ENCODE measurements around the gene CD200R1.

The CD200R1 gene

DNA sequence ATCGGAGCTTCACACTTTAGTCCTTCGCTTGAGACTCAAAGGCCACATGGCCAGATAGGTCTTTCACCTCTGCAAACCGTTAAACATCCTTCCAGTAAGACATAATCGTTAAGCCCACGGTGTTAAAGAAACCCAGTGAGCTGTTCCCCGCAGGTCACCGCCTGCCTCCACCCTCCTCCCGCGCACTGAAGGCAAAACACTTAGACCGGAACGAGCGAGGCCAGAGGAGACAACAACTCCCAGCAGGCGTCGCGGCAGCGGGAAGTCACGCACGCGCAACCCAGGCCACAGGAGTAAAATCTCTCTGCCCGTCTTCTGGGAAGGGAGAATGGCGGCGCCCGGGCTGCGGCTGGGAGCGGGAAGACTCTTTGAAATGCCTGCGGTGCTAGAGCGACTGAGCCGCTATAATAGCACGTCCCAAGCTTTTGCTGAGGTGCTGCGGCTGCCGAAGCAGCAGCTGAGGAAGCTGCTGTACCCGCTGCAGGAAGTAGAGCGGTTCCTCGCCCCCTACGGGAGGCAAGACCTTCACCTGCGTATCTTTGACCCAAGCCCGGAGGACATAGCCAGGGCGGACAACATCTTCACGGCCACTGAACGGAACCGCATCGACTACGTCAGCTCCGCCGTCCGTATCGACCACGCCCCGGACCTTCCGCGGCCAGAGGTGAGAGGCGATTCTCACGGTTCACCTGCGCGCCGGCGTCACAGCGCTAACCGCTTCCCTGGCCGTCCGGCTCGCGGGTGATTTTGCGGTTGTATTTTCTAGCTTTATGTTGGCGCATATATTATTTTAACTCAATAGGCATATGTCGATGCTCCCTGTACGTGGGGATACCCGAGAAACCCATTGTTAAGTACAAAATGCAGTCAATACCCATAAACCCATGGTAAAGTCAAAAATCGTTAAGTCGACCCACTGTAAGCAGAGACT, 16.0 kb upstream of the CD200R1 start, which contains the start of gene GTPBP8:
GTPBP8 (plus strand) TSS at position 313 of the 931 bp plus-strand sequence; CDS start at position 329, 16 bp downstream.
- peak within 1 kb of the TSS; percentile 74 for H3K4me3 ChIP-seq (ENCODE audit: low read depth, low read length)
- DNase-seq (ENCODE audit: low read depth), result peak; percentile 79
- TF ChIP-seq, protein P1, sequence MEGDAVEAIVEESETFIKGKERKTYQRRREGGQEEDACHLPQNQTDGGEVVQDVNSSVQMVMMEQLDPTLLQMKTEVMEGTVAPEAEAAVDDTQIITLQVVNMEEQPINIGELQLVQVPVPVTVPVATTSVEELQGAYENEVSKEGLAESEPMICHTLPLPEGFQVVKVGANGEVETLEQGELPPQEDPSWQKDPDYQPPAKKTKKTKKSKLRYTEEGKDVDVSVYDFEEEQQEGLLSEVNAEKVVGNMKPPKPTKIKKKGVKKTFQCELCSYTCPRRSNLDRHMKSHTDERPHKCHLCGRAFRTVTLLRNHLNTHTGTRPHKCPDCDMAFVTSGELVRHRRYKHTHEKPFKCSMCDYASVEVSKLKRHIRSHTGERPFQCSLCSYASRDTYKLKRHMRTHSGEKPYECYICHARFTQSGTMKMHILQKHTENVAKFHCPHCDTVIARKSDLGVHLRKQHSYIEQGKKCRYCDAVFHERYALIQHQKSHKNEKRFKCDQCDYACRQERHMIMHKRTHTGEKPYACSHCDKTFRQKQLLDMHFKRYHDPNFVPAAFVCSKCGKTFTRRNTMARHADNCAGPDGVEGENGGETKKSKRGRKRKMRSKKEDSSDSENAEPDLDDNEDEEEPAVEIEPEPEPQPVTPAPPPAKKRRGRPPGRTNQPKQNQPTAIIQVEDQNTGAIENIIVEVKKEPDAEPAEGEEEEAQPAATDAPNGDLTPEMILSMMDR (IDR thresholded peaks at IDR 0.05; ENCODE audit: low read depth, low read length, missing control alignments), result no peak

DNA sequence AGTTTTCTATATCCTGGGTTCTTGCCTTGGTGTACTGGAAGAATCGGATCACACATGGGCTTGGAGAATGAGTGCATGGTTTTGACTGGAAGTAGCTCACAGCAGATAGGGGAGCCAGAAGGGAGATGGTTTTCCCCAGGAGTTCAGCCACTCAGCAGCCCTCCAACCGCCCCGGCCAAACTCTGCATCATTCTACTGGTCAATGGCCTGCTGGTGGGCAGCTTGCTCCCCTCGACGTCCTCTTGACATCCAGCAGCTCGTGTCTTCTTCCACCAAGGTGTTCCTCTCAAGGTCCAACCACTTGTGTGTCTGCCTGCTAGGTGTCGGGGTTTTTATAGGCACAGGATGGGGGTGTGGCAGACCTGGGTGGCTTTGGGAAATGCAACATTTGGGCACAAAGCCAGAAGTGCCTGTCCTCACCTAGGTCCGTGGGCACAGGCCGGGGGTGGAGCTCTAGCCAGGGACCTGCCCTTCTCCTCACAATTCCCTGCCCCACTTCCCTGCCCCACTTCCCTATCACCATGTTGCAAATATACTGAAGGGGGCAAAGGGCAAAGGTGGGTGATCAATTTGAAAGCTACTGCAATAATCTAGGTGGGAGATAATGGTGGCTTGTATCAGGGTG, 12.9 kb upstream of the CD200R1 start:
- no peak overlapping the region for H3K4me3 ChIP-seq (ENCODE audit: low read depth, low read length)
- TF ChIP-seq, protein P1 (IDR thresholded peaks at IDR 0.05; ENCODE audit: low read depth, low read length, missing control alignments), result no peak
- no peak for DNase-seq (ENCODE audit: low read depth)

DNA sequence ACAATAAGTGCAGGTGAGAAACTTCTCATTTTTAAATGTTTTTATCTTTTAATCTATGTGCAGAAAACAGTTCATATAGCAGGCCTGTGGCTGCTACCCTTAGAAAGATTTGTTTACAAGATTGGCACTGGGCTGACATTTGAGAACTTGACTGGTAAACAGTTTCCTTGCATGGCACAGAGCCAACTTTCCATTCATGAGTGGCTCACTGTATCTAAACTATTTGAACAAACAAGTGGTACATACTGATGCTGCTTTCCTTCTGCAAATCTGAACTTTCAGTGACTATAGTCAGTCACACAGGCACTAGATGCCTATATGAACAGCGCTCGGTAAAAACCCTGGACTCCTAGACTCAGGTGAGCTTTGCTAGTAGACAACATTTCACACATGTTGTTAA, 9.6 kb upstream of the CD200R1 start:
- TF ChIP-seq, protein P1 (IDR thresholded peaks at IDR 0.05; ENCODE audit: low read depth, low read length, missing control alignments), result no peak
- no peak overlapping the region for H3K4me3 ChIP-seq (ENCODE audit: low read depth, low read length)
- no peak for DNase-seq (ENCODE audit: low read depth)

DNA sequence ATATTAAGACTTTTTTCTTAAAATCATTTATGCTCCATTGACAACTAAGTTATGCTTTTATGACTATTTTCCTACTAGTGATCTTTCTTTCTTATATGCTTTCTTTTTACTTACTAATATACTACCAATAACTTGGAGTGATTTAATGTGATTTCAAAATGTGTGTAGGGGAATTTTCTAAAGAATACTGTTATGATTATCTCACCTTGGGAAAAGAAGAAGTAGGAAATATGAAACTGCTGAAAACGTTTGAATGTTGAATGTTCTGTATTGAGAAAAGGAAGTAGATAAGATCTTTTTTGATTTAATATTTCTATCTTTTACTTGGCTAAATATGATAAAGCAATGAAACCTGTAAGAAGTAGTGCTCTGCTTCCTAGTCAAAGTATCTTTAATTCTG, 7.8 kb upstream of the CD200R1 start:
- TF ChIP-seq, protein P1 (IDR thresholded peaks at IDR 0.05; ENCODE audit: low read depth, low read length, missing control alignments), result no peak
- DNase-seq (ENCODE audit: low read depth), result no peak
- H3K4me3 ChIP-seq (ENCODE audit: low read depth, low read length), result no peak overlapping the region

DNA sequence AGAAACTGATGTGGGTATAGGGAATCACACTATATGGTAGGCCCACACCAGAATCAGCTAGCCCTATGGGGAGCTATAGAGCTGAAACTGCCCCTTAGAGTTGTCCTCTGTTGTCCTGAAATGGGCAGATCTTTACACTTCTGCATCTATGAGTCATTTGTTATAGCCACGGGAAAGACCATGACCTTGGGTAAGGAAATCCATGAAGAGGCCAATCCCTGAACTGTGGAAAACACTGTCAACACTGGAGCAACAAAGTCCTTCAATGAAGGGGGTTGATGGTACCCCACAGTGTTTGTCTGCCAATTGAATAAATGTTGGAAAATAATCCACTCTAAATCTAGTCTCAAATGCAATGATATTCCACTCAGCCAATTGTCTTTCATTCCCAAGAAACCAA, 5.2 kb upstream of the CD200R1 start:
- DNase-seq (ENCODE audit: low read depth), result no peak
- no peak overlapping the region for H3K4me3 ChIP-seq (ENCODE audit: low read depth, low read length)
- TF ChIP-seq, protein P1 (IDR thresholded peaks at IDR 0.05; ENCODE audit: low read depth, low read length, missing control alignments), result no peak

DNA sequence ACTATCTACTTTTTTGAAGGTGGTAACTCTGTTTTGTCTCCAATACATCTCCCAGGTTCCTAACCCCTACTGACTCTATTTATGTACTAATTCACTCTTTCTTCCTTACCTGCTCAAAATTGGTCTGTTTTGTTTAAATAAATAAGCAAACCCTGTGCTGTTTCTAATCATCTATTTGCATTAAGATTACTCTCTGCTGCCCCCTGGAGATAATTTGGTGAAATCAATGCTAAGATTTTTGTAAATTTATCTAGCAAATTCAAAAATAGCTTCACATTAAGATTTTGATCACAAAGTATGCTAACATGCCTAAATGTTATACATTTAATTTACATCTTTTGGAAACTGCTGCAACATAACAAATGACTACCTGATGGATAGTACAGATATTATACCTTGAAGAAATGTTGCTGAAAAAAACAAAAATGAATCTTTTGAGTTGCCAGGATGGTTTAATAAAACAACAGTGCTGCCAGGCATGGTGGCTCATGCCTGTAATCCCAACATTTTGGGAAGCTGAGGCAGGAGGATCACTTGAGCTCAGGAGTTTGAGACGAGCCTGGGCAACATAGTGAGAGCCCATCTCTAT, 4.4 kb upstream of the CD200R1 start:
- TF ChIP-seq, protein P1 (IDR thresholded peaks at IDR 0.05; ENCODE audit: low read depth, low read length, missing control alignments), result peak; percentile 44
- DNase-seq (ENCODE audit: low read depth), result no peak
- no peak overlapping the region for H3K4me3 ChIP-seq (ENCODE audit: low read depth, low read length)

Data from GM12864 (cell line).